Naive B cell (primary cell): Measurements from ENCODE around the gene STOM. TPM values are rescaled to one million over a fixed set of nuclear protein-coding genes. Genes with fewer than 3 reads are reported as not detected.

Experiments used
- ATAC-seq, 2 donors: fragments of 150-1000 bp; cut with Tn5 transposase; 2 replicates each; pipeline ENCODE4 v1.10.0; 2021; ENCODE audit warnings: low read depth in 2 of 2, mild to moderate bottlenecking in 2 of 2, moderate library complexity in 2 of 2
- DNase-seq: peaks from one replicate; pipeline ENCODE4 v3.0.0; 2022
- H3K27ac Mint-ChIP-seq, 6 donors: one replicate each; pipeline ENCODE4 v1.8.0; 2020 to 2022; ENCODE audit warnings: mild to moderate bottlenecking in 6 of 6, mixed read lengths in 6 of 6, moderate library complexity in 5 of 6, inconsistent platforms in 2 of 6
- H3K27me3 Mint-ChIP-seq, 3 donors: one replicate each; pipeline ENCODE4 v1.8.0; 2021 to 2022; ENCODE audit warnings: mixed read lengths in 3 of 3, mild to moderate bottlenecking in 1 of 3
- H3K36me3 Mint-ChIP-seq, 2 donors: one replicate each; pipeline ENCODE4 v1.8.0; 2020 to 2022; ENCODE audit warnings: mixed read lengths in 2 of 2, inconsistent platforms in 1 of 2, mild to moderate bottlenecking in 1 of 2
- H3K4me1 Mint-ChIP-seq, 3 donors: one replicate each; pipeline ENCODE4 v1.8.0; 2020 to 2022; ENCODE audit warnings: mixed read lengths in 3 of 3, inconsistent platforms in 1 of 3, mild to moderate bottlenecking in 1 of 3, moderate library complexity in 1 of 3
- H3K4me3 Mint-ChIP-seq, 8 donors: one replicate each; pipeline ENCODE4 v1.8.0; 2020 to 2022; ENCODE audit warnings: mild to moderate bottlenecking in 8 of 8, mixed read lengths in 8 of 8, moderate library complexity in 8 of 8, inconsistent platforms in 2 of 8
- H3K9me3 Mint-ChIP-seq, 7 donors: one replicate each; pipeline ENCODE4 v1.8.0; 2020 to 2022; ENCODE audit warnings: mixed read lengths in 7 of 7, mild to moderate bottlenecking in 5 of 7, inconsistent platforms in 2 of 7, moderate library complexity in 1 of 7
- polyA plus RNA-seq, 6 donors: library from polyadenylated mRNA; unstranded; fragments of 300-500 nt; fragmentation: Illumina TruSeq; gene quantifications; one replicate each; pipeline ENCODE4 v1.2.3, GENCODE V29; 2021; ENCODE audit warnings: low read depth in 6 of 6

STOM gene
- polyA plus RNA-seq, 6 donors from 2014 or later: 7.3 to 18.2 (median 11.7) TPM

DNA sequence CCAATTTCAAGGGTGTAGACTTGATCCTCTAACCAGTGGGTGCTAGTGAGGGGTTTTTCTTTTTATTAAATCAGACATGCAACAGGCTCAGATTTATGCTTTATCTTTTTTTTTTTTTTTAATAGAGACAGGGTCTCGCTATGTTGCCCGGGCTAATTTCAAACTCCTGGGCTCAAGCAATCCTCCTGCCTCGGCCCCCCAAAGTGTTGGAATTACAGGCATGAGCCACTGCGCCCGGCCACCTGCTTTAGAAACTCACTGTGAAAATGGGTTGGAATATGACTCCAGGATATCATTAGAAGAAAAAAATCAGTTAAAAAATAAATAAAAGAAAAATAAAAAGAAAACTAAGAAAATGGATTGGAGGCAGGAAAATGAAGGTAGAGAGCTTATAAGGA lies 50.7 kb downstream of the STOM start:
- Mint-ChIP-seq H3K9me3 (no peaks in the 10 kb centered on the region), H3K27ac (peak overlapping the region in 2 of 6 donors; percentile 50 to 59), H3K4me3 (no peak overlapping the region), H3K4me1 (peaks cover 0 to 4% (median under 1%) of the 10 kb centered on the region in 3 donors), H3K27me3 (no peaks in the 10 kb centered on the region), H3K36me3 (peaks cover 5 to 10% of the 10 kb centered on the region in 2 donors)
- DNase-seq (no peak), ATAC-seq (no peak)

GRCh38 chr9:121318631-121319382 lies 51.2 kb downstream of the STOM start:
- Mint-ChIP-seq H3K4me1 (peaks cover 0 to 4% (median 0%) of the 10 kb centered on the region in 3 donors), H3K36me3 (peaks cover 5 to 14% of the 10 kb centered on the region in 2 donors), H3K27ac (no peak overlapping the region), H3K4me3 (no peak overlapping the region), H3K9me3 (no peaks in the 10 kb centered on the region), H3K27me3 (no peaks in the 10 kb centered on the region)
- ATAC-seq: no peak
- DNase-seq: no peak

GRCh38 chr9:121317737-121318630 lies 52.1 kb downstream of the STOM start:
- ATAC-seq (no peak), DNase-seq (no peak)
- H3K27ac Mint-ChIP-seq: peak overlapping the region in 3 of 6 donors; percentile 52 to 86 (median 82)
- no peaks in the 10 kb centered on the region for H3K27me3 Mint-ChIP-seq
- H3K36me3 Mint-ChIP-seq: peaks cover 9 to 21% of the 10 kb centered on the region in 2 donors
- no peak overlapping the region for H3K4me3 Mint-ChIP-seq
- H3K9me3 Mint-ChIP-seq: no peaks in the 10 kb centered on the region
- H3K4me1 Mint-ChIP-seq: peaks cover 0 to 4% (median 0%) of the 10 kb centered on the region in 3 donors

GRCh38 chr9:121316852-121317373 lies 53.1 kb downstream of the STOM start:
- peaks cover 0 to 4% (median 0%) of the 10 kb centered on the region in 3 donors for H3K4me1 Mint-ChIP-seq
- no peaks in the 10 kb centered on the region for H3K27me3 Mint-ChIP-seq
- peak overlapping the region in 1 of 6 donors; percentile 14 for H3K27ac Mint-ChIP-seq
- ATAC-seq (no peak), DNase-seq (no peak)
- H3K9me3 Mint-ChIP-seq: no peaks in the 10 kb centered on the region
- H3K36me3 Mint-ChIP-seq: peaks cover 9 to 22% of the 10 kb centered on the region in 2 donors
- H3K4me3 Mint-ChIP-seq: no peak overlapping the region

DNA sequence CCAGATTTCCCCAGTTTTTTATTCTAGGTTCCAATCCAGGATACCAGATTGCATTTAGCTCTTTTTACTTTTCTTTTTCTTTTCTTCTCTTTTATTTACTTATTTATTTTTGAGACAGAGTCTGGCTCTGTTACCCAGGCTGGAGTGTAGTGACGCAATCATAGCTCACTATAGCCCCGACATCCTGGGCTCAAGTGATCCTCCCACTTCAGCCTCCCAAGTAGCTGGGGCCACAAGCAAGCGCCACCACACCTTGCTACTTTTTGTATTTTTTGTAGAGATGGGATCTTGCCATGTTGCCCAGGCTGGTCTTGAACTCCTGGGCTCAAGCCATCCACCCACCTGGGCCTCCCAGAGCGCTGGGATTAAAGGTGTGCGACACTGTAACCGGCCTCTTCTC lies 53.7 kb downstream of the STOM start:
- H3K36me3 Mint-ChIP-seq: peaks cover 14 to 22% of the 10 kb centered on the region in 2 donors
- H3K27me3 Mint-ChIP-seq: no peaks in the 10 kb centered on the region
- no peak overlapping the region for H3K4me3 Mint-ChIP-seq
- no peaks in the 10 kb centered on the region for H3K9me3 Mint-ChIP-seq
- H3K4me1 Mint-ChIP-seq: peaks cover 0 to 4% (median 0%) of the 10 kb centered on the region in 3 donors
- H3K27ac Mint-ChIP-seq: peak overlapping the region in 2 of 6 donors; percentile 14 to 51
- ATAC-seq (no peak), DNase-seq (no peak)

DNA sequence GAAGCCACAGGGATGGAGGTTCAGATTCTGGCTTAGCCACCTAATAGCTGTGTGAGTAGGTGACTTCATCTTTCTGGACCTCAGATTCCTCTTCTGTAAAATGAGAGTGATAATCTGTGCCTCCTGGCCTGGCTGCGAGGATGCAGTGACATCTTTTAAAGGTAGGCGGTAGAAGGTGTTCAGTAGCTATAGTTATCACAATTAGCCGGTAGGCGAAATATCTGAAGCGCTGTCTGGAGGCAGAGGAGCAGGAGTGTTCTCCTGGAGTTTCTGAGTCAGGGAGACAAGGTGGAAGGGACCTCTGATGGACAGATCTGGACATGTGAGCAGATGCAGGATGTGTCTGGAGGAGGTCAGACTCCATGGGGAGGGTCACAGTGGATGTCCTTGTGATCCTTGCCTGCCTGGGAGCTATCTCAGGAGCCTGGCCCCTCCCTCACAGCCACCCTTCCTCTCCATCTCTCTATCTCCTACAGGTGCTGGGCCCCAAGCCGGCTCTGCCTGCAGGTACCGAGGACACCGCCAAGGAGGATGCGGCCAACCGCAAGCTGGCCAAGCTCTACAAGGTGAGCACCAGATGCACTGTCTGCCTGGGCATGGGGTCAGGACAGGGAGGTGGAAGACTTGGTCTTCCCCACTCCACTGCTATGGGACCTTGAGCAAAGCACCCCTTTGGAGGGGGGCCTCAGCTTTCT lies 56.4 kb downstream of the STOM start:
- DNase-seq (no peak), ATAC-seq (no peak)
- peaks cover 24 to 28% of the 10 kb centered on the region in 2 donors for H3K36me3 Mint-ChIP-seq
- H3K4me1 Mint-ChIP-seq: no peaks in the 10 kb centered on the region
- H3K27me3 Mint-ChIP-seq: no peaks in the 10 kb centered on the region
- no peak overlapping the region for H3K4me3 Mint-ChIP-seq
- H3K9me3 Mint-ChIP-seq: no peaks in the 10 kb centered on the region
- H3K27ac Mint-ChIP-seq: peak overlapping the region in 1 of 6 donors; percentile 23

- Mint-ChIP-seq H3K9me3 (no peaks in the 10 kb centered on the region), H3K36me3 (peaks cover 30 to 32% of the 10 kb centered on the region in 2 donors), H3K27ac (no peak overlapping the region), H3K4me1 (no peaks in the 10 kb centered on the region), H3K27me3 (no peaks in the 10 kb centered on the region), H3K4me3 (no peak overlapping the region)
- ATAC-seq: no peak
- no peak for DNase-seq
These were observed 57.9 kb downstream of the STOM start for GRCh38 chr9:121312169-121312568.

DNA sequence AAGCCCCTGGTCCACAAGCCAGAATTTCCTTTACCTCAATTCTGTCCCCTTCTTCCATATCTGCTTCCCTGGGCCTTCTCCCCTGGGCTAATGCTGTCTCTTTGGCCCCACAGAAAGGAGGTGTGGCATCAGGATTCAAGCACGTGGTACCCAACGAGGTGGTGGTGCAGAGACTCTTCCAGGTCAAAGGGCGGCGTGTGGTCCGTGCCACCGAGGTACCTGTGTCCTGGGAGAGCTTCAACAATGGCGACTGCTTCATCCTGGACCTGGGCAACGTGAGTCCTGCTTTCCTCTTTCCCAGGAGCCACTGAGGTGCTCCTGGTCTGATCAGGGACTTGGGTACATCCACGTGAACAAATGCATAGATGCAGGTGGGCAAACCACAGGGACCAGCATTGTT lies 59.5 kb downstream of the STOM start:
- DNase-seq: no peak
- ATAC-seq: no peak
- Mint-ChIP-seq H3K9me3 (no peaks in the 10 kb centered on the region), H3K27me3 (no peaks in the 10 kb centered on the region), H3K4me3 (no peak overlapping the region), H3K27ac (no peak overlapping the region), H3K36me3 (peaks cover 30 to 32% of the 10 kb centered on the region in 2 donors), H3K4me1 (no peaks in the 10 kb centered on the region)

DNA sequence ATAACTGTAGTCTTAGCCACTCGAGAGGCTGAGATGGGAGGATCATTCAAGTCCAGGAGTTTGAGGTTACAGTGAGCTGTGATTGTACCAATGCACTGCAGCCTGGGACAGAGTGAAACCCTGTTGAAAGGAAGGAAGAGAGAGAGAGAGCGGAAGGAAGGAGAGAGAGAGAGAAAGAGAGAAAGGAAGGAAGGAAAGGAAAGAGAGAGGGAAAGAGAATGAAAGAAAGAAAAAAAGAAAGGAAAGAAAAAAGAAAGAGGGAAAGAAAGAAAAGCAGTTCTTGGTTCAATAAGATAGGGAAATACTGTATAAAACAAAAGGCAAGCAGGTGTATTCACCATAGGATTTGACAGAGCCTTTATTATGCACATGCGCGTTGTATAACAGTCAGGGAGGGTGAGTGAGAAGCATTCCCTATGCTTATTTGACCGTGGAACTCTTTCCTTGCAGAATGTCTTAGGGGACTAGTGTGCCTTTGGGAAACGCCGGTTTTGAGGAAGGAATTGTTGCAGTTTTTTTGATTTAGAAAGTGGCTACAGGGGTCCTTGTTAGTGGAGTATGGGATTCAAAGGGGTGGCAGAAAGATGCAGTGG lies 60.1 kb downstream of the STOM start:
- no peaks in the 10 kb centered on the region for H3K4me1 Mint-ChIP-seq
- DNase-seq (no peak), ATAC-seq (no peak)
- no peaks in the 10 kb centered on the region for H3K9me3 Mint-ChIP-seq
- peak overlapping the region in 1 of 6 donors; percentile 39 for H3K27ac Mint-ChIP-seq
- H3K36me3 Mint-ChIP-seq: peaks cover 30 to 32% of the 10 kb centered on the region in 2 donors
- H3K27me3 Mint-ChIP-seq: no peaks in the 10 kb centered on the region
- H3K4me3 Mint-ChIP-seq: no peak overlapping the region

DNA sequence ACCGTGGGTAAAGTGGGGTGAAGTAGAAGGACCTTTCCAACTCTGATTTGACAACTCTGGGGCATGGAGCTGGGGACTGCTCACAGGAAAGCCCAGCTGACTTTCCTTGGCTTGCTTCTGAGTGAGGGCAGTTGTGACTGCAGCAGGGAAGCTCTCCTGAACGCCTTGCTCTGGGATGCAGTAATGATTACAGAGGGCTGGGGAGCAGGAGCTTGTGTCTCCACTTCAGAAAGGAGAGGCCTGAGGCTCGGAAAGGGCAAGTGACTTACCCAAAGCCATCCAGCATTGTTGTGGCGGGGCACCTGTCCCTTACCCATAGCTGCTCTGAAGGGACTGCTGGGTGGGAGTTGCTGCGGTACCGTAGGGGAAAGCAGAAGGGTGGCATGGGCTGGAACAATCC lies 60.9 kb downstream of the STOM start:
- no peak for ATAC-seq
- H3K27me3 Mint-ChIP-seq: no peaks in the 10 kb centered on the region

GRCh38 chr9:121308765-121309164 lies 61.3 kb downstream of the STOM start:
- no peak for DNase-seq
- no peaks in the 10 kb centered on the region for H3K4me1 Mint-ChIP-seq
- H3K9me3 Mint-ChIP-seq: no peaks in the 10 kb centered on the region
- H3K4me3 Mint-ChIP-seq: no peak overlapping the region
- H3K27ac Mint-ChIP-seq: no peak overlapping the region
- no peak for ATAC-seq
- no peaks in the 10 kb centered on the region for H3K27me3 Mint-ChIP-seq
- H3K36me3 Mint-ChIP-seq: peaks cover 32% of the 10 kb centered on the region in 2 donors

More for the DNA sequence above, 60.9 kb downstream of the STOM start:
- DNase-seq: no peak
- Mint-ChIP-seq H3K4me3 (no peak overlapping the region), H3K27ac (no peak overlapping the region), H3K36me3 (peaks cover 32 to 34% of the 10 kb centered on the region in 2 donors), H3K4me1 (no peaks in the 10 kb centered on the region), H3K9me3 (no peaks in the 10 kb centered on the region)

GRCh38 chr9:121307976-121308375 lies 62.1 kb downstream of the STOM start:
- ATAC-seq (no peak), DNase-seq (no peak)
- no peaks in the 10 kb centered on the region for H3K27me3 Mint-ChIP-seq
- H3K4me3 Mint-ChIP-seq: no peak overlapping the region
- peak overlapping the region in 2 of 6 donors; percentile 22 to 37 for H3K27ac Mint-ChIP-seq
- H3K4me1 Mint-ChIP-seq: no peaks in the 10 kb centered on the region
- H3K9me3 Mint-ChIP-seq: no peaks in the 10 kb centered on the region
- peaks cover 26 to 28% of the 10 kb centered on the region in 2 donors for H3K36me3 Mint-ChIP-seq
